ENCODE results near the gene LSAMP. TPM values are rescaled to one million over a fixed set of nuclear protein-coding genes. Genes with fewer than 3 reads are reported as not detected.

LSAMP gene
- total RNA-seq, 1 donor from 2014 or later: 16.4 TPM

DNA sequence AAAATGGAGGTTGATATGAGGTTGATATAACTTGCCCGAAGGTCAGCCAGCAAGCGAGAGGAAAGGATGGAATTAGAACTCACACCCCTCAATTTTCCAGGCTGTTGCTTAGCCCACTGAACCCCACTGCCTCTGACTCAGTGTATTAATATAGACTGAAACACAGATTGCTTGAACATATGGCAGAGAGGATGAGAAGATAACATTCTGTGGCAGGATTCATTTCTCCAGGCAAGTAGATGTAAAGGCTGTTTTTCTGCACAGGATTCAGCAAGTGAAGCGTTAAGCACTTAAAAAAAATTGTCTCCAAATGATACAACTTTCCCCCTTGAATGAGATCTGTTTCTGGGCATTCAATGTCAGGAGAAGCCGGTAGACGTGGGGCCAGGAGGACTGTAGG is 486.8 kb downstream of the LSAMP start:
- H2AFZ ChIP-seq (ENCODE audit: low read depth, low read length): no peak overlapping the region
- FAIRE-seq (no peak), DNase-seq (ENCODE audit: low read depth) (no peak)
- Mint-ChIP-seq H3K9me3 (ENCODE audit: unreplicated experiment) (no peaks in the 10 kb centered on the region), H3K36me3 (ENCODE audit: low read depth, unreplicated experiment) (no peaks in the 10 kb centered on the region), H3K27me3 (ENCODE audit: low read depth, unreplicated experiment) (no peaks in the 10 kb centered on the region), H3K27ac (ENCODE audit: unreplicated experiment) (no peak overlapping the region), H3K4me1 (ENCODE audit: low read depth, unreplicated experiment) (peaks cover 26% of the 10 kb centered on the region), H3K4me3 (ENCODE audit: unreplicated experiment) (no peak overlapping the region)
- no peaks in the 10 kb centered on the region for H3K9me3 ChIP-seq (ENCODE audit: insufficient read depth, low read depth, low read length)
- TF ChIP-seq, protein P1, sequence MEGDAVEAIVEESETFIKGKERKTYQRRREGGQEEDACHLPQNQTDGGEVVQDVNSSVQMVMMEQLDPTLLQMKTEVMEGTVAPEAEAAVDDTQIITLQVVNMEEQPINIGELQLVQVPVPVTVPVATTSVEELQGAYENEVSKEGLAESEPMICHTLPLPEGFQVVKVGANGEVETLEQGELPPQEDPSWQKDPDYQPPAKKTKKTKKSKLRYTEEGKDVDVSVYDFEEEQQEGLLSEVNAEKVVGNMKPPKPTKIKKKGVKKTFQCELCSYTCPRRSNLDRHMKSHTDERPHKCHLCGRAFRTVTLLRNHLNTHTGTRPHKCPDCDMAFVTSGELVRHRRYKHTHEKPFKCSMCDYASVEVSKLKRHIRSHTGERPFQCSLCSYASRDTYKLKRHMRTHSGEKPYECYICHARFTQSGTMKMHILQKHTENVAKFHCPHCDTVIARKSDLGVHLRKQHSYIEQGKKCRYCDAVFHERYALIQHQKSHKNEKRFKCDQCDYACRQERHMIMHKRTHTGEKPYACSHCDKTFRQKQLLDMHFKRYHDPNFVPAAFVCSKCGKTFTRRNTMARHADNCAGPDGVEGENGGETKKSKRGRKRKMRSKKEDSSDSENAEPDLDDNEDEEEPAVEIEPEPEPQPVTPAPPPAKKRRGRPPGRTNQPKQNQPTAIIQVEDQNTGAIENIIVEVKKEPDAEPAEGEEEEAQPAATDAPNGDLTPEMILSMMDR (IDR thresholded peaks at IDR 0.05; ENCODE audit: insufficient read depth, low read depth, low read length): no peak
- TF ChIP-seq EZH2 (IDR thresholded peaks at IDR 0.05; ENCODE audit: insufficient read depth, low read length): no peak
- H3K79me2 ChIP-seq (ENCODE audit: insufficient read depth, low read length): no peaks in the 10 kb centered on the region
- no peaks in the 10 kb centered on the region for H3K36me3 ChIP-seq (ENCODE audit: insufficient read depth, low read length)
- H4K20me1 ChIP-seq (ENCODE audit: insufficient read depth, low read length): no peaks in the 10 kb centered on the region
- H3K4me2 ChIP-seq (ENCODE audit: low read length): no peak overlapping the region
- no peak overlapping the region for H3K4me3 ChIP-seq (ENCODE audit: insufficient read depth, low read depth, low read length)
- H3K27me3 ChIP-seq (ENCODE audit: insufficient read depth, low read length): no peaks in the 10 kb centered on the region
- no peak overlapping the region for H3K9ac ChIP-seq (ENCODE audit: low read length)
- H3K4me1 ChIP-seq (ENCODE audit: insufficient read depth, low read length): no peaks in the 10 kb centered on the region
- no peak overlapping the region for H3K27ac ChIP-seq (ENCODE audit: low read depth, low read length)

DNA sequence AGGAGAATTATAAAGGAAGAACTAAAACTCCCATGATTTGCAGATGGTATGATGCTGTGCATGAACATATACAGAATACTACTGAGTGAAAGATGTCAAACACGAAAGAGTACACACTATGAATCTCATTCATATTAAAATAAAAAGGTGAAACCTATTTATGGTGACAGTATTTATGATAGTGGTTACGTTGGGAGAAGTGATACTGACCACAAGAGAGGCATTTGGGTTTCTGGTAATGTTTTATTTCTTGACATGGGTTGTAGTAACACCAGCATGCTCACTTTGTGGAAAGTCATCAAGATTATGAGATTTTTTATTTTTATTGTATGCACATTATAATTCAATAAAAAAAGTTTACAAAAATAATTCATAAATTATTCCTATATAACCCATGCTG is 498.0 kb downstream of the LSAMP start:
- H3K9me3 ChIP-seq (ENCODE audit: insufficient read depth, low read depth, low read length): no peaks in the 10 kb centered on the region
- no peak overlapping the region for H2AFZ ChIP-seq (ENCODE audit: low read depth, low read length)
- H3K27ac ChIP-seq (ENCODE audit: low read depth, low read length): no peak overlapping the region
- H3K4me1 Mint-ChIP-seq (ENCODE audit: low read depth, unreplicated experiment): peaks cover 3% of the 10 kb centered on the region
- H3K4me1 ChIP-seq (ENCODE audit: insufficient read depth, low read length): no peaks in the 10 kb centered on the region
- no peaks in the 10 kb centered on the region for H3K36me3 ChIP-seq (ENCODE audit: insufficient read depth, low read length)
- no peak overlapping the region for H3K4me3 ChIP-seq (ENCODE audit: insufficient read depth, low read depth, low read length)
- no peaks in the 10 kb centered on the region for H3K79me2 ChIP-seq (ENCODE audit: insufficient read depth, low read length)
- no peak for FAIRE-seq
- no peak for DNase-seq (ENCODE audit: low read depth)
- no peak overlapping the region for H3K9ac ChIP-seq (ENCODE audit: low read length)
- no peaks in the 10 kb centered on the region for H3K27me3 ChIP-seq (ENCODE audit: insufficient read depth, low read length)
- H3K4me3 Mint-ChIP-seq (ENCODE audit: unreplicated experiment): no peak overlapping the region
- no peaks in the 10 kb centered on the region for H3K36me3 Mint-ChIP-seq (ENCODE audit: low read depth, unreplicated experiment)
- no peaks in the 10 kb centered on the region for H3K27me3 Mint-ChIP-seq (ENCODE audit: low read depth, unreplicated experiment)
- no peak overlapping the region for H3K27ac Mint-ChIP-seq (ENCODE audit: unreplicated experiment)
- H4K20me1 ChIP-seq (ENCODE audit: insufficient read depth, low read length): no peaks in the 10 kb centered on the region
- TF ChIP-seq, protein P1 (IDR thresholded peaks at IDR 0.05; ENCODE audit: insufficient read depth, low read depth, low read length): no peak
- no peak for TF ChIP-seq EZH2 (IDR thresholded peaks at IDR 0.05; ENCODE audit: insufficient read depth, low read length)
- H3K9me3 Mint-ChIP-seq (ENCODE audit: unreplicated experiment): no peaks in the 10 kb centered on the region
- no peak overlapping the region for H3K4me2 ChIP-seq (ENCODE audit: low read length)

DNA sequence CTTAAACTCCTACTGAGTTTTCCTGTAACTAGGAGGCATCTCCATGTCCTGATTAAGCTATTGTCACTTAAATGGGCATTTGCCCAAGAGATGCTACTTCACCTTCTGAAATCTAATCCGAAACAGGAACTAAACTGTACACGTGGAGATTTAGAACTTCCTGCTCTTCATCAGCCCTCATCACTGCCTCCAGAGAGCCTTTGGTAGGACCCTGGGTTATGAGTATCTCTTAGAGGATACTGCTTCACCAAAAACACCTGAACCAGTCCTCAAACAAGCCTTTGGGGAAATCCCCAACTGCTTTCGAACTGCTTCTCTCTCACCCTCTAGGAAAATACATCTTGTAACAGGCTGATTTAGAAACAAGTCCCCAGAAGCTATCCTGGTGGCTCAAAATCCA is 501.7 kb downstream of the LSAMP start:
- Histone ChIP-seq H3K36me3 (ENCODE audit: insufficient read depth, low read length) (no peaks in the 10 kb centered on the region), H3K4me2 (ENCODE audit: low read length) (no peak overlapping the region), H3K4me1 (ENCODE audit: insufficient read depth, low read length) (no peaks in the 10 kb centered on the region), H3K9me3 (ENCODE audit: insufficient read depth, low read depth, low read length) (no peaks in the 10 kb centered on the region), H3K79me2 (ENCODE audit: insufficient read depth, low read length) (no peaks in the 10 kb centered on the region), H3K9ac (ENCODE audit: low read length) (no peak overlapping the region), H3K27ac (ENCODE audit: low read depth, low read length) (no peak overlapping the region), H2AFZ (ENCODE audit: low read depth, low read length) (no peak overlapping the region), H3K27me3 (ENCODE audit: insufficient read depth, low read length) (no peaks in the 10 kb centered on the region), H4K20me1 (ENCODE audit: insufficient read depth, low read length) (no peaks in the 10 kb centered on the region), H3K4me3 (ENCODE audit: insufficient read depth, low read depth, low read length) (no peak overlapping the region)
- FAIRE-seq: no peak
- H3K36me3 Mint-ChIP-seq (ENCODE audit: low read depth, unreplicated experiment): no peaks in the 10 kb centered on the region
- TF ChIP-seq, protein P1 (IDR thresholded peaks at IDR 0.05; ENCODE audit: insufficient read depth, low read depth, low read length): no peak
- no peak for TF ChIP-seq EZH2 (IDR thresholded peaks at IDR 0.05; ENCODE audit: insufficient read depth, low read length)
- no peaks in the 10 kb centered on the region for H3K27me3 Mint-ChIP-seq (ENCODE audit: low read depth, unreplicated experiment)
- H3K4me3 Mint-ChIP-seq (ENCODE audit: unreplicated experiment): no peak overlapping the region
- H3K9me3 Mint-ChIP-seq (ENCODE audit: unreplicated experiment): no peaks in the 10 kb centered on the region
- no peak overlapping the region for H3K27ac Mint-ChIP-seq (ENCODE audit: unreplicated experiment)
- DNase-seq (ENCODE audit: low read depth): no peak
- H3K4me1 Mint-ChIP-seq (ENCODE audit: low read depth, unreplicated experiment): peaks cover 3% of the 10 kb centered on the region

All from astrocyte (in vitro differentiated cells and primary cell).